Activated CD4-positive, alpha-beta T cell treated with anti-CD3 and anti-CD28 coated beads, Interleukin-2, amount 50 U/mL, for 16 hours (primary cell): Measurements from ENCODE around the gene KNTC1.
"Not testable (repeated sequence)": the region's sequence is repeated elsewhere in the genome, so short reads cannot be mapped to it uniquely, and the experiment has no call there.

ENCODE experiments used
- DNase-seq: peaks from one replicate; pipeline ENCODE4 v3.0.0-alpha.2; 2020

The KNTC1 gene

DNA sequence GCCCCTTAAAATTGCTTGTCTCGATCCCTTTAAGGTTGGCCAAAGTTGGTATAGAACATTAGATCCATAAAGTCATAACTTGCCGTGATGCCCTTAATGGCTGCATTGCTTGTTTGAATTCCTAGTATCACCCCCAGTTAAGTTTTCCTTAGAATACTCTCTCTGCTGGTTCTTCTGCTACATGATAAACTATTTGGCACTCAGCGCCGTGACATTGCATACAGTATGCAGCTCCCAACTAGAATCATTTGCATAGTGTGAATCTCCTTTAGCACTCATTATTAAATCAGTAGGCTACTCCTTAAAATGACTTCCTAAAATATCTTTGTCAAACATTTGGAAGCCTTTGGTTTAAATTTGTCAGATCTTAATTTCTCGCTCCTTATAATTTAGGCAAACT is 42.2 kb downstream of the KNTC1 start:
- DNase-seq: no peak

DNA sequence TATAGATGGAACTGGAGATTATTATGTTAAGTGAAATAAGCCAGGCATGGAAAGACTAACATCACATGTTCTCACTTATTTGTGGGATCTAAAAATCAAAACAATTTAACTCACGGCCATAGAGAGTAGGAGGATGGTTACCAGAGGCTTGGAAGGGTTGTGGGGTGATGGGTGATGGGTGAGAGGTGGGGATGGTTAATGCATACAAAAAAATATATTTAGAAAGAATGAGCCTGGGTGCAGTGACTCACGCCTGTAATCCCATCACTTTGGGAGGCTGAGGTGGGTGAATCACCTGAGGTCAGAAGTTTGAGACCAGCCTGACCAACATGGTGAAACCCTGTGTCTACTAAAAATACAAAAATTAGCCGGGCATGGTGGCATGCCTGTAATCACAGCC is 43.0 kb downstream of the KNTC1 start:
- DNase-seq: not testable (repeated sequence)

DNA sequence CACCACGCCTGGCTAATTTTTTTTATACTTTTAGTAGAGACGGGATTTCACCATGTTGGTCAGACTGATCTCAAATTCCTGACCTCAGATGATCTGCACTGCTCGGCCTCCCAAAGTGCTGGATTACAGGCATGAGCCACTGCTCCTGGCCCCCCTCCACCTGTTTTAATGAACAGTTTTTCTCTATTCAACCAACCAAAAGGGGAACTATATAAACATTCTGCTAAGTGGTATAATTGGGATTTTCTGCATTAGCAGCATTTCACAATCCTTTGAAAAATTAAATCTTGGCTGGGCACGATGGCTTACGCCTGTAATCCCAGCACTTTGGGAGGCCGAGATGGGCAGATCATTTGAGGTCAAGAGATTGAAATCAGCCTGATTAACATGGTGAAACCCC is 44.8 kb downstream of the KNTC1 start:
- no peak for DNase-seq

DNA sequence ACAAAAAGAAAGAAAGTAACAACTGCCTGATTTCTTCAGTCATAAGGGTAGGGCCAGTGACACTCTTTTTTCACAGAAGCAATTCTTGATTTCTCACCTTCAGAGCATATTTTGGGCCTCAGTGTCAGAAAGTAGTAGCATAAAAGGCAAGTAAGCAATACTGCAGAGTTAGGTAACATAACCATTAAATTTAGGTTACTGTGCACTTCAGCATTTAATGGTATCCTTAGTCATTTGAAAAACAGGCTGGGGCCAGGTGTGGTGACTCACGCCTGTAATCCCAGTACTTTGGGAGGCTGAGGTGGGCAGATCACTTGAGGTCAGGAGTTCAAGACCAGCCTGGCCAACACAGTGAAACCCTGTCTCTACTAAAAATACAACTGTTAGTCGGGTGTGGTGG is 56.2 kb downstream of the KNTC1 start:
- DNase-seq: peak; percentile 7

DNA sequence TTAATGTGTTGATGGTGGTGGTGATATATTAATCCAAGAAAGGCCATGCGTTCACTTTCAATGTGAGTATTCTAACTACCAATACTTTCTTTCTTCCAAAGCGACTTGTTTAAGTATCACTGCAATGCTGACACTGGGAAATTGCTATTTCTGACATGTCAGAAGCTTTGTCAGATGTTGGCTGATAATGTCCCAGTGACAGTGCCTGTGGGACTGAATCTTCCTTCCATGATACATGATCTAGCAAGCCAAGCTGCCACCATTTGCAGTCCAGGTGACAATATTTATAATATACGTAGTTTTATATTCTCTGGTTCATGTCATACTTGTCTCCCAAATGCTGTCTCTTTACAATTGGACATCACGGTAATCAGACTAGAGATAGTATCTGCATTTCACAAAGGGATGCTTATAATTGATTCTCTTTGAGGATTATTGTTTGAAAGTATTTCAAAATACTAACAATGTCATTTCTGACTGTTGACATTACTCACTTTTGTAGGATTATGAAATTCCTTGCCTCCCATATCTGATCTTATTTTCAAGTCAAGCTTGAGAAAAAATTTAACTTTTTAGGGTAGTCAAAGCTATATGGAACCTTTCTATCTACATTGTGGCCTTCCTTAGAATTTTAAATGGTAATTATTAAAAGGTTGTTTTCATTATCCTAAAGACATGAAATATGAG is 57.3 kb downstream of the KNTC1 start:
- DNase-seq: no peak

DNA sequence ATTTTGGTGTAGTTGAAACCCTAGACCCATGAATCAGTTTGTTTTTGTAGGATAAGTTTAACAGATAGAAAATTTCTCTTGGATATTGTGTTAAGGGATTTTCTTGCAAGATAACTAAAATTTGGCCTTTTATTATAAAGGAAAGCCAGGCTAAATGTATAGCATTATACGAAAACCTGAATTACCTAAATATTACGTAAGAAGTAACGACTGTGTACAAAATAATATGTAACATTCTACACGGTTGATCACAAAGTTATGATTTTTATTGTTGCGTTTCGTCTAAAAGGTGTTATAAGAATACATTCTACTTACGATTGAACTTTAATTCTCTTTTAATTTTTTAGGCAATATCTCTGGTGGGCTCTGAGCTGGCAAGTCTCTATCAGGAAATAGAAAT is 63.9 kb downstream of the KNTC1 start:
- no peak for DNase-seq

DNA sequence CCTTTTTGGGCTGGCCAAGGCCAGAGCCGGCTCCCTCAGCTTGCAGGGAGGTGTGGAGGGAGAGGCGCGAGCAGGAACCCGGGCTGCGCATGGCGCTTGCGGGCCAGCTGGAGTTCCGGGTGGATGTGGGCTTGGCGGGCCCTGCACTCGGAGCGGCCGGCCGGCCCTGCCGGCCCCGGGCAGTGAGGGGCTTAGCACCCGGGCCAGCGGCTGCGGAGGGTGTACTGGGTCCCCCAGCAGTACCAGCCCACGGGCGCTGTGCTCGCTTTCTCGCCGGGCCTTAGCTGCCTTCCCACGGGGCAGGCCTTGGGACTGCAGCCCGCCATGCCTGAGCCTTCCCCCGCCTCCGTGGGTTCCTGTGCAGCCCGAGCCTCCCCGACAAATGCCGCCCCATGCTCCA is 64.9 kb downstream of the KNTC1 start:
- DNase-seq: not testable (repeated sequence)

DNA sequence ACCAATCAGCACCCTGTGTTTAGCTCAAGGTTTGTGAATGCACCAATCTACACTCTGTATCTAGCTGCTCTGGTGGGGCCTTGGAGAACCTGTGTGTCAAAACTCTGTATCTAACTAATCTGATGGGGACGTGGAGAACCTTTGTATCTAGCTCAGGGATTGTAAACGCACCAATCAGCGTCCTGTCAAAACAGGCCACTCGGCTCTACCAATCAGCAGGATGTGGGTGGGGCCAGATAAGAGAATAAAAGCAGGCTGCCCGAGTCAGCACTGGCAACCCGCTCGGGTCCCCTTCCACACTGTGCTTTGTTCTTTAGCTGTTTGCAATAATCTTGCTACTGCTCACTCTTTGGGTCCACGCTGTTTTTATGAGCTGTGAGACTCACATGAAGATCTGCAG is 65.5 kb downstream of the KNTC1 start:
- DNase-seq: not testable (repeated sequence)

DNA sequence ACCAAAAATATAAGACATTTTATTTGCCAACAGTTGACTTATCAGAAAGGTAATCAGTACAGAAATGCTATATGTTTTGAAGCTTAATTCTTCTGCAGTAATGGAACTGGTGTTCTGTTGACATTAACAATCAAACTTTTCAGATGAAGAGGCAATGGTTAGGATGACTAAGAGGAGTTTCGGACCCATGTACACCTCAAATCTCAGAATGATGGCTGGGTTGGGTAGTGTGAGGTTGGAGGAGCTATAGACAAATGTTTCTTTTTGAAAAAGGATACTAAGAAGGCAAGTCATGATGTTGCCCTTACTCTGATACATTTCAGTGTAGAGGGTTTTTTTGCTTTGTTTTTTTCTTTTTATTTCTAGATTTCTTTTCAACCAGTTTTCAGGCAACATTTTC is 66.9 kb downstream of the KNTC1 start:
- DNase-seq: peak; percentile 73

DNA sequence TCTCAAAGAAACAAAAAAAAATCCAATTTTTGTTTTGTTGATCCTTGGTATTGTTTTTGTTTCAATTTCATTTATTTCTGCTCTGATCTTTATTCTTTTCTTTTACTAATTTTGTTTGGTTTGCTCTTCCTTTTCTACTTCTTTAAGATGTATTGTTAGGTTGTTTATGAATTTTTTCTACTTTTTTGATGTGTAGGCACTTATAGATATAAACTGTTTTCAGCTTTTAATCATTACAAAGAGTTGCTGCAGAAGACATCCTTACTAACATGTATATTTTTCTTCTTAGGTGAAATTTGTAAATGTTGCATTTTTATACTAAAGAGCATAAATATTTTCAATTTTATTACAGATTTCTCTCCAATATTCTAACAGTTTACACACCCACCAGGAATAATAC is 69.8 kb downstream of the KNTC1 start:
- DNase-seq: no peak

DNA sequence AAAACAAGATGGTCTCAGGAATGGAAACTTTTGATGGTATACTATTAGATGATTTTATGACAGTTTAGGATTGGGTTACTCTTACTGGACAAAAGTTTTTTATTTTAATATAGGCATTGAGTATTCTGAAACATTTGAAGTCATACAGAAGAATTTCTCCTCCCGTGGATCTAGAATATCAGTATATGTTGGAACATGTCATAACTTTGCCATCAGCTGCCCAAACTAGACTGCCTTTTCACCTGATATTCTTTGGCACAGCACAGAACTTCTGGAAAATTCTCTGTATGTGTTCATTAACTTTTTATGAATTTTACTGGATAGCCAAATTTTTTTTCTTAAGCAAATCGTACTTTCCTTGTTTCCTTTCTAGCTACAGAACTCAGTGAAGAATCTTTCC is 75.4 kb downstream of the KNTC1 start:
- DNase-seq: no peak

DNA sequence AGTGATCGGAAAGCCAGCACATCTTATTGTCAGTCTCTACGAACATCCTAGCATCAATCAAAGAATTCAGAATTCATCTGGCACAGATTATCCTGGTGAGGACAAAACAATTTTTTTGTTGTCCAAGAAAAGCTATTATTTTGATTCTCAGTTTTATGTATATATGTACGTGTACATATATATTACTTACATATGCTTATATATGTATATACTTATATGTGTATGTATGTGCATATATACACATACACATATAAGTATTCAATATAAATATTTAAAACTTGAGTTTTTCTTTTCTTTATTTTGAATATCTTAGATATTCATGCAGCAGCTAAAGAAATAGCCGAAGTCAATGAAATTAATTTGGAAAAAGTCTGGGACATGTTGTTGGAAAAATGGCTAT is 77.9 kb downstream of the KNTC1 start:
- DNase-seq: no peak

DNA sequence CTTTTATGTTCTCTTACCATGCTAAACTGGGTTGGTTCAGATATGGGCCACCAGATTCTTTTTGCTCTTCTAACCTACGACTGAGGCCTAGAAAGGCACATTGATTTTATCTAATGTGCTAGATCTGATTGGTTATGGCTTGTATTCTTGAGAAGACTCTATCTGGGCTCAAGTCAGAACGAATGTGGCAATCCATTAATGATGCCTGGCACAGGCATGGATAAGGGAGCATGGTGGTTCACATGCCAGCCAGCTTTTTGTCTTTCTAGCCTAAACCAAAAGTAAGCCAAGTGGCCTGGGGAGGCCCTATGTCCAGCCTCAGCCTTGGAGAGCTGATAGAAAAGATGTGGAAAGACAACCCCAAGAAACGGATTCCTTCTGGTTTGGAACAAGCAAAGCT is 82.7 kb downstream of the KNTC1 start:
- no peak for DNase-seq

DNA sequence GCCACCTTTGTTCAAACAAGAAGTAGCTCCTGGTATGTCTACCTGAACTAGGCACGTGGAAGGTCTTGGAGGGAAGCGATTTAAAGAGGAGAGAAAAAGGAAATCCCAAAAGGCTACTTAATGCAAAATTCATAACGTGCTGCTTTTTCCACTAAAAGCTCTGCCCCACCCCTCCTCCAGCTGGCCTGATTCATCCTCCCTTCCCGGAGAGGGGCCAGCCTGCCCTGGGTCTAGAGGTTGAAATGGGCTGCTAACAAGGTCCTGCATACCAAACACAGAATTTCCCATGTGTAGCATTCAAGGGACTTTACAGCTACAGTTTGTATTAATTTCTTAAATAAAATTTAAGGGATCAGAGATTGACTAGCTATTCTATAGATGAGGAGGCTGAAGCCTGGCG is 83.2 kb downstream of the KNTC1 start:
- DNase-seq: no peak

DNA sequence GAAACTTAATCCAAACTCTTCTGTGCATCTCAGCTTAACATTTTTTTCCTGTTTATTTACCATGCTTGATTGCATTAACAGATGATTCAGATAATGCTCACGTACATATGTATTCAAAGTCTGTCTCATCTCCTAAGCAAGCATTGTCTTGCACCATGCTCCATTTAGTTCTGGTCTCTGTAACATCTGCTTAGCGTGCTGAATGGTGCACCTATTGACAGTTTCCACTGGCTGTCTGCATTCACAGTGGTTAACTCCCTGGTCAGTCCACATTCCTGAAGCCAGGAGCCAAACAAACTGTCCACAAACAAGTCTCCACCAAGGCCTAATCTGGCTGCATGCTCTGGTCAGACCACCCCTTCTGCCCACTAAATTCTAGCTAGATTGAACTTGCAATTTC is 83.9 kb downstream of the KNTC1 start:
- no peak for DNase-seq

DNA sequence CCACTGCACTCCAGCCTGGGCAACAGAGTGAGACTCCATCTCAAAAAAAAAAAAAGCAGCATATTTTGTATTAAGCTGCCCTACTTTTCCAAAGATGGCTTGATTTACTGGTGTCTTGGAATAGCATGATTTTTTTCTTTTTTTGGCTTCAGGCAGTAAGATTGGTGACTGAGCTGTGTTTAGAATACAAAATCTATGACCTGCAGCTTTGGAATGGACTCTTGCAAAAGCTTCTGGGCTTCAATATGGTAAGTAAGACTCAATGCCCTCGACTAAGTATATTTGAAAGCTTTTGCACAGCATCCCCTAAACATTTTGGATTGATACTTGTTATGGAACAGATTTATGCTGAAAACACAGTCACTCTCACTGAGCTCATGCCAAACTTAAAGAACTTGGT is 87.8 kb downstream of the KNTC1 start:
- no peak for DNase-seq

DNA sequence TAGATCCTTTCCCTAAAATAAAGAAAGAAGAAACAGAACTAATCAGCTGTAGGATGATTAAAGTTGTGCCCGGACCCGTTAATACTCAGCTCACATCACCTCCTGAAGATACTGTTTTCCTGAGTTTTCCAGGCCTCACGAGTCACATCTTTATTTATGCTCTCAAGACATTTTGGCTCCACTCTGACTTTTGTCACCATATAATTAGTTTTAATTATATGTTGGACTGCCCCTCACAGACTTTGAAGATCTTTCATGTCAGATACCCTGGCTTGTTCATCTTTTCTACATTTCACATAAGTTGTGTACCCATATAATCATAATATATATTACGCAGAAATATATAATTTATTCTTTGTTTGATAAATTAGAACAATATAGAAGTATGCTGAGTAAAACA is 88.7 kb downstream of the KNTC1 start:
- DNase-seq: no peak

DNA sequence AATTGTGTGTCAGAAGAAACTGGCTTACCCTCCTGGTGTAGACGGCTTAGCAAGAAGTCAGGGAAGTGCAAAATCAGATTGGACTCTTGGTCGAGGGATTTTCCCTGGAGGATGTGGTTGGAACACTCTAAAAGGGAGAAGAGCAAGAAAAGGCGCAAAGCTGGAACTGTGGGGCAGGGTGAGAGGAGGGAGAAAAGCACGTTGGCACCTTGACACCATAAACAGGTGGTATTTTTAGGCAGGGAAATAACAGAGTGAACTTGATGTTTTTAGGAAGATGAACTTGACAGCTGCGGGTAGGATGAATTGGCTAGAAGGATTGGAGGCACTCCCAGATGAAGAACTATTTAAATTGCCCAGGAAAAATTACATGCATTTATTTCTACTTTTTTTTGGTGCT is 108.4 kb downstream of the KNTC1 start:
- no peak for DNase-seq

DNA sequence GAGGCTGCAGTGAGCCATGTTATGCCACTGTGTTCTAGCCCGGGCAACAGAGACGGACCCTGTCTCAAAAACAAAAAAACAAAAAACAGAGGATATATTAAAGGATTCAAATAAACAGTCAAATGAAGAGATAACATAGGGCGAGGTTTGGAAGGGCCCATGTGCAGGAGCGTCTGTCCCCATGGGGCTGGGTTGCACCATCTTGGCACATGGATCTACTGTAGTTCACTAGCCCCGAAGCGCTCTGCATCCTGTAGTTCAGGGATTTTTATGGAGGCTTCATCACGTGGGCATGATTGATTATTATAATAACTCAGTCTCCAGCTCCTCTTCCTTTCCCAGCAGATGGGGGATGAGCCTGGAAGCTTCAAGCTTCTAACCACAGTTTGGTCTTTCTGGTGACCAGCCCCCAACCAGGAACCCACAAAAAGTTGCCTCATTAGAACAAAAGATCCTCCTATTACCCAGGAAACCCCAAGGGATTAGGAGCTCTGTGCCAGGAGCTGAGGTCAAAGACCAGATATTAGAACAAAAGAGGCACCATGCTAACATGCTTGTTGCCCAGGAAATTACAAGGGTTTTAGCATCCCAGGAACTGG is 116.3 kb downstream of the KNTC1 start:
- no peak for DNase-seq

DNA sequence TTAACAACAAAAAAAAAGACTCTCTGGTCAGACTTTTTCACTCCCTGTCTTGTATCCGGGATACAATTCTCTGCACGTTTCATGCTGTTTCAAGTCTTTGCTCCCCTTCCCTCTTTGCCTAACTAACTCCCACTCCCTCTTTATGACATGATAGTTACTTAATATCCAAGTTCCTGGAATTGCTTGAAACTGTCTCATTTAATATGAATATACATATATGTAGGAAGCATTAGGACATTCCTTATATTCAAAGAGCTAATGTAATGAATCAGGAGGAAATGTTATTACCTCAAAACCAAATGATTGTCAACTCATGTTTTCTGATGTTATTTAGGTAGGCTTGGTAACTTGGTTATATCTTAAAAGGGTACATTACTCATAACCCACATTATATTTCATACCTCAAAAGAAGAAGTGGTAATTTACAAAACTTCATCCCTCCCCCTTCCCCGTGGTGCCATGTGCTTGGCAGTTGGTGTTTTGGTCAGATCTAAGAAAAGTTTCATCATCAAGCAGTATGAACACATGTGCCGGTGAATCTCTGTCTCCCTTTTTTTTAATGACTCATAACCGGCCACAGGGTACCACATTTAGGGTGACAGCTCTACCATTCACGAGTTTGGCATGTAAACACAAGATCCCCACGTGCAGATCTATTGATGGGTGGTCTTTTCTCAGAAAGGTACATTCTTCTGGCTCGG is 119.6 kb downstream of the KNTC1 start:
- peak; percentile 90 for DNase-seq

DNA sequence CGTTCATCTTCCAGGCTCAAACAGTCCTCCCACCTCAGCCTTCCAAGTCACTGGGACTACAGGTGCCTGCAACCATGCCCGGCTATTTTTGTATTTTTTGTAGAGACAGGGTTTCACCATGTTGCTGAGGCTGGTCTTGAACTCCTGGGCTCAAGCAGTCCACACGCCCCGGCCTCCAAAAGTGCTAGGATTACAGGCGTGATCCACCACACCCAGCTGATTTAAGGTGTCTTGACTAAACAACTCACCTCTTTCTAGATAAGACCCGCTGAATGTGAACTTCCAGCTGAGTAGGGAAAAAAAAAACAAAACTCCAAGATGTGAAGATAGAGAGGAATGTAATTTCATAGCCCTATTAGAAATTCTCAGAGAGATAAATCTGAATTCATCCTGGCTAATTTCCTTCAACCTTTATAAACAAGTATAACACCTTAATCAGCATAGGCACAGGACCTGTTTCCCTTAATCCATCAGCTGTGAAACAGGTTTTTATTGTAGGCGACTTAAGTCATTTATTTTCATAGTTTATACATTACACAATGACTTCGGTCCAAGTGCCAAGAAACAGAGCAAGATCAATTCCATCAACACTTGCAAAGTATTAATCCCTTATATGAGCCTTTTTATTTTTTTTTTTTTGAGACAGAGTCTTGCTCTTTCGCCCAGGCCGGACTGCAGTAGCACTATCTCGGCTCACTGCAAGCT is 124.6 kb downstream of the KNTC1 start:
- no peak for DNase-seq

DNA sequence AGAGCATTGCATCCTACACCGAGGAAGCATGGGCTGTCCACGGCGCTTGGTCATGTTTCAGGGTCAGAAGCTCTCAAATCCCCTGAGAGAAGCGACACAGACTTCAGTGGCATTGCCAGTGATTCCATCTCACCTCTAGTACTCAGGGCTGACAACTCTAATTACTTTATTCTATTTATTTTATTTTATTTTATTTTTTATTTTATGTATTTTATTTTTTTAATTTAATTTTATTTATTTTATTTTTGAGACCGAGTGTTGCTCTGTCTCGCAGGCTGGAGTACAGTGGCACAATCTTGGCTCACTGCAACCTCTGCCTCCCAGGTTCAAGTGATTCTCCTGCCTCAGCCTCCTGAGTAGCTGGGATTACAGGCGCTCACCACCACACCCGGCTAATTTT is 126.2 kb downstream of the KNTC1 start:
- DNase-seq: not testable (repeated sequence)

DNA sequence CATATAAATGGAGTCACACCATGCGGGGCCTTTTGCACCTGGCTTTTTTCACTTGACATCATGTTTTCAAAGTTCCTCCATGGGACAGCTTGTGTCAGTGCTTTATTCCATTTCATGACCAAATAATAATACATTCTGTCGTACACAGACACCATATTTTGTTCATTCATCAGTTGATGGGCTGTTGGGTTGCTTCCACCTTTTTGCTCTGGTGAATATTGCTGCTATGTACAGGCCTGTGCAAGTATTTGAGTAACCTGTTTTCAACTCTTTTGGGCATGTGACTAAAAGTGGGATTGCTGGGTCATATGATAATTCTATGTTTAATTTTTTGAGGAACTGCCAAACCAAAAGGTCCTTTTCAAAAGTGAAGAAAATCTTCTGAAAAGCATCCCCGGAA is 129.2 kb downstream of the KNTC1 start:
- no peak for DNase-seq

DNA sequence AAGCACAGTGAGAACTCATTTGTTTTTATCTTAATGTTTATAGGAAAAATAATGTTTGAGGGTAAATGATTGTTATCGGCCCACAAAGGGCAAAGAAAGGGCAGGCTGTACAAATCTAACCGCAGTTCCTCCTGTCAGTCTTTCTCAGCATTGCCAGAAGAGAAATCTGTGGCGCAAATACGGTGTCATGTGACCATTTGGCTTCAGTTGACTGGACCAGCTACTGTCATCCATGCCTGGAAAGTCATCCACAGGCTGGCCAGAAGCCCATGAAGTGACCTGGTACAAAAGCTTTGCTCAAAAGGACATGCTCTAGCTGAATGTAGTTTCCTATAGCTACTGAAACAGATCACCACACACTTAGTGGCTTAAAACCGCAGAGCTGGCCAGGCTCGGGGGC is 132.5 kb downstream of the KNTC1 start:
- DNase-seq: no peak
